Cardiac fibroblast (primary cell): ENCODE measurements around the gene CDCP1.
A peak's percentile ranks its signal among the peaks of the same experiment; 100 is the strongest.
"Not testable (repeated sequence)": the region's sequence is repeated elsewhere in the genome, so short reads cannot be mapped to it uniquely, and the experiment has no call there.

Source experiments
- DNase-seq, 2 donors: peaks; one replicate each; pipeline versions ENCODE4 v3.0.0 to v3.0.0-alpha.2; 2010; ENCODE audit warnings: low read depth in 2 of 2
- H3K4me3 ChIP-seq, 2 donors: replicated peaks in 1 of 2; 1 replicate in 1 of 2; 2 replicates in 1 of 2; pipeline ENCODE4 v1.5.1; 2011; ENCODE audit warnings: low read depth in 2 of 2, low read length in 2 of 2, mild to moderate bottlenecking in 2 of 2, moderate library complexity in 1 of 2
- CTCF ChIP-seq: IDR thresholded peaks from one replicate; pipeline ENCODE4 v1.5.1; 2011; ENCODE audit warnings: low read depth, mild to moderate bottlenecking, low read length, inconsistent platforms

Gene CDCP1

GRCh38 chr3:45080824-45081223 lies 65.4 kb downstream of the CDCP1 start:
- DNase-seq: no peak
- TF ChIP-seq CTCF: no peak
- H3K4me3 ChIP-seq: no peak overlapping the region

- no peak for TF ChIP-seq CTCF
- no peak overlapping the region for H3K4me3 ChIP-seq
Measured at GRCh38 chr3:45079715-45080114, 66.5 kb downstream of the CDCP1 start.

GRCh38 chr3:45078910-45079522 lies 67.2 kb downstream of the CDCP1 start:
- DNase-seq: peak; percentile 67 to 75
- H3K4me3 ChIP-seq: no peak overlapping the region
- peak; percentile 35 for TF ChIP-seq CTCF

More at GRCh38 chr3:45079715-45080114, 66.5 kb downstream of the CDCP1 start:
- no peak for DNase-seq

- not testable (repeated sequence) for H3K4me3 ChIP-seq, DNase-seq
Measured at GRCh38 chr3:45078256-45078655, 67.9 kb downstream of the CDCP1 start.

GRCh38 chr3:45075821-45076625 lies 70.2 kb downstream of the CDCP1 start:
- no peak for TF ChIP-seq CTCF
- no peak for DNase-seq

GRCh38 chr3:45071075-45071474 lies 75.1 kb downstream of the CDCP1 start:
- DNase-seq: no peak
- TF ChIP-seq CTCF: no peak
- no peak overlapping the region for H3K4me3 ChIP-seq

More at GRCh38 chr3:45075821-45076625, 70.2 kb downstream of the CDCP1 start:
- no peak overlapping the region for H3K4me3 ChIP-seq

- no peak for TF ChIP-seq CTCF
- H3K4me3 ChIP-seq: no peak overlapping the region
- no peak for DNase-seq
Measured at GRCh38 chr3:45067941-45068340, 78.2 kb downstream of the CDCP1 start.
